Measurements from ENCODE around the gene DOCK9.

- TF ChIP-seq TAF1 (IDR thresholded peaks at IDR 0.05; ENCODE audit: low read depth, low read length) (no peak), POLR2A (IDR thresholded peaks at IDR 0.05; ENCODE audit: low read depth, low read length) (no peak), PAX5 (IDR thresholded peaks at IDR 0.05; ENCODE audit: insufficient read depth, low read length, severe bottlenecking) (no peak)
Observed at GRCh38 chr13:98977568-98978265, at the start of gene DOCK9.
